HG03439 (cell line): ENCODE results near the gene AMIGO3.
"Not testable (repeated sequence)": the region's sequence is repeated elsewhere in the genome, so short reads cannot be mapped to it uniquely, and the experiment has no call there.

Source experiments
- ATAC-seq: cut with Tn5 transposase; IDR thresholded peaks from one replicate; pipeline ENCODE4 v1.9.1; 2021; ENCODE audit warnings: mild to moderate bottlenecking, moderate library complexity; ENCODE audit not compliant: unreplicated experiment

The AMIGO3 gene

GRCh38 chr3:49689908-49690624, 29.4 kb downstream of the AMIGO3 start:
- not testable (repeated sequence) for ATAC-seq

GRCh38 chr3:49689046-49689907, 30.2 kb downstream of the AMIGO3 start, which contains the start of the genes MST1 and RNF123:
Gene MST1 (minus strand): TSS chr3:49689474. CDS start chr3:49688691, 783 bp downstream.
Gene RNF123 (plus strand): TSS chr3:49689557. CDS start chr3:49691166, 1,609 bp downstream.
- ATAC-seq: peak; percentile 70

DNA sequence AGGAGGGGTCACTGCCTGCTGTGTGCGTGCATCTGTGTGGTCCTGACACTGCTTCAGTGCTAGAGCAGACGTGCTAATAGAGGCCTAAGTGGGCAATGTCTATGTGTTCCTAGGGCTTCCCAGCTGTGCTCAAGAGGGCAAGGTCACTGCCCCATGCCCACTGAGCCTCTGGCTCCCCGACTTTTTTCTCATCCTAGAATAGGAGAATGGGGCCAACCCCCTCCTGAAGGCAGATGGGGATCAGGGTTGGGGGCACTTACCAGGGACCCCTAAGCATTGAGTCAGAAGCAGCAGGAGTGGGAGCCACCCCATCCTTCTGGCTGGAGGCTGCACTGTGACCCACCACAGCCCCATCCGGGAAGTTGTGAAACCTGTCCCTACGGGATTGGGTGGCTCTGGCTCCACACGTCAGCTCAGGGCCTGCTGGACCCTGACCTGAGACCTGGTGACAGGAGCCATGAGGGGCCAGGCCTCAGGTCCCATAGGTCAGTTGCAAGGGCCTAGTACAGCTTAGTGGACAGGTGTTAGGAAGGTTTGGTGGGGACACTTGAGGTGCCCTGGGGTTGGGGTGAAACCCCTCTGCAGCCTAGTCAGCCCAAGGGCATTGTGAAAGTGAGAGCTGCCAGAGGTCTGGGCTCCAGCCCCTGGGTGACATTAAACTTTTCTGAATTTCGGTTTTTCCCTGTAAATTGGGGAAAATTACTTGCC, 31.0 kb downstream of the AMIGO3 start:
- ATAC-seq: peak; percentile 7

DNA sequence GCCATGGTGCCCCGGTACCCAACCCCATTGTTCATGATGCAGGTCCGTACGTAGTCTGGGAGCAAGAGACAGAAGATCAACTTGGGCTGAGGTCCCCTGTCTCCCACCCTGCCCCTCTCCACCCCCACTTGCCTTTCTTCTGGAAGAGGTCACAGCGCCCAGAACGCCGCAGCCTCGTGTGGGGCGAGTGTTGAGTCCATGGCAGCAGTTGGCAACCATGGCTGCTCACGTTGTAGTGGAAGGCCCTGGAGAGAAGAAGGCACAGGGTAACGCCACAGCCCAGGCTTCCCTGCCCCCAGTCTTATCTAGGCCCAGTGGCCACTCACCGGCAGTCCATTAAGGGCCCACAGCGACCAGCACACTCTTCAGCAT, 32.1 kb downstream of the AMIGO3 start:
- ATAC-seq: not testable (repeated sequence)

- ATAC-seq: not testable (repeated sequence)
Observed at GRCh38 chr3:49686769-49687423, 32.6 kb downstream of the AMIGO3 start.

GRCh38 chr3:49686346-49686745, 33.1 kb downstream of the AMIGO3 start:
- ATAC-seq: not testable (repeated sequence)

DNA sequence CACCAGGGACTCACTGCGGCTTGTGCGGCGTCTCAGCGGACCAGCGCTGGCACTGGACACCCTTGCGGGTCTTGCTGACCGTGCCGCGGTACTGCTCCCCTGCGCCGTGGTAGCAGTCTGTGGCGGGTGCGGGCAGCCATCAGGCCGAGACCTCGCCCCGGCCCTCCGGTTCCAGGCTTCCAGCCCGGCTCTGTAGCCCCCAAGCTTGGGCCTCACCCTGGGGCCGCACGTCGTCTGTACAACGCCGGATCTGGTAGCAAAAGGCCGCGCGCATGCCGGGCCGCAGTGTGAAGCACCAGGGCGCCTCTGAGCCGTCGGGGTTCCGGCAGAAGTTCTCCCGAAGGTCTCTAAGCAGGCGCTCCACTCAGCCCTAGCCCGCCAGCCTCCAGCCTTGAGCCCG, 33.6 kb downstream of the AMIGO3 start:
- ATAC-seq: not testable (repeated sequence)

- ATAC-seq: not testable (repeated sequence)
Observed at GRCh38 chr3:49685103-49685502, 34.4 kb downstream of the AMIGO3 start.

DNA sequence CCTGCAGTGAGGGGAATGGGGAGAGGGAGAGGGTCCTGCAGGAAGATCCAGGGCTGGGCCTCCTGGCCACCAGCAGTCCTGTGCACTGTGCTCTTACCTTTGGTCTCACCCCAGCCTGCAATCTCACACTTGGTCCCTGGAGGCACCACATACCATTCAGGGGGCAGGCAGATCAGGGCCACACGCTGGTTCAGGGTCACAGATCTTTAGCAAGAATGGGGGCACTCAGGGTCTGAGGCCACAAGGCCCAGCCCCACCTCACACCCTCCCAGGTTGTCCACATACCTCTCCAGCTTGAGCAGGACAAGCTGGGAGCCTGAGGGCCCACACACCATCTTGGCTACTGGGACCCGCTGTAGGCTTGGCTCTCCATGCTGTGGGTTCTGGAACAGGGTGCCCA, 35.0 kb downstream of the AMIGO3 start:
- not testable (repeated sequence) for ATAC-seq

- no peak for ATAC-seq
Observed at GRCh38 chr3:49683162-49683561, 36.3 kb downstream of the AMIGO3 start.

DNA sequence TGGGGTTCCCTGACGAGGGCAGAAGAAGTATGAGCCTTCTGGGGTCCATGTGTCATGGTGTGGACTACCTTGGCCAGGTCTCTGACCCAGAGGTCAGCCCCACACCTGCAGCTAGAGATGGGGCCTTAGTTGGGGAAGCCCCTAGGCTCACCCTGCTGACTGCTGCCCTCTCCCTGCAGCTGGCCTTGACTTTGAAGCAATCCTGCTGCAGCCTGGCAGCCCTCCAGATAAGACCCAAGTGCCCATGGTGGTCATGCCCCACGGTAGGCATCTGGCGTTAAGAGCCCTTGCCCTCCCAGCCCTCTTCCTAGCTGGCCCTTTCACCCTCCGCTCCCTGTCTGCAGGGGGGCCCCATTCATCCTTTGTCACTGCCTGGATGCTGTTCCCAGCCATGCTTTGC, 37.9 kb downstream of the AMIGO3 start:
- no peak for ATAC-seq

DNA sequence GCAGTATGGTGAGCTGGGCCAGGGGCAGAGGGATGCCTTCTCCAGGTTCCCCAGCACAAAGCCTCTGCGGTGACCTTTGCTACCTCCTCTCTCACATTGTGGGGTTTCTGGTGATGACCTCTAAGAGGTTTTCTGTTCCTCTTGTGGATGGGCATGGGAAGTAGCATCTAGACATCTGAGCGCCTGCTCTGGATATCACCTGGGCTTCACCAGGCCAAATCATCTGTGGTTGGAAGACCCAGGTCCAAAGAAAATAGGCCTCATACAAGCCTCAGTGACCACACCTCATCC, 38.3 kb downstream of the AMIGO3 start:
- ATAC-seq: no peak

- no peak for ATAC-seq
Observed at GRCh38 chr3:49680493-49681231, 38.8 kb downstream of the AMIGO3 start.

GRCh38 chr3:49675912-49676311, 43.6 kb downstream of the AMIGO3 start:
- no peak for ATAC-seq

- ATAC-seq: peak; percentile 7
Observed at GRCh38 chr3:49674497-49674983, 44.9 kb downstream of the AMIGO3 start.

GRCh38 chr3:49673715-49674496, 45.6 kb downstream of the AMIGO3 start, which contains the start of gene APEH:
Gene APEH (plus strand): TSS chr3:49674351. CDS start chr3:49674402, 51 bp downstream.
- ATAC-seq: peak; percentile 79

GRCh38 chr3:49673121-49673714, 46.3 kb downstream of the AMIGO3 start:
- no peak for ATAC-seq
